Keratinocyte (primary cell): Measurements from ENCODE around the gene ATXN2. TPM values are rescaled to one million over a fixed set of nuclear protein-coding genes. Genes with fewer than 3 reads are reported as not detected.
"Not testable (repeated sequence)": the region's sequence is repeated elsewhere in the genome, so short reads cannot be mapped to it uniquely, and the experiment has no call there.

Experiments used
- DNase-seq: peaks from one replicate; pipeline ENCODE4 v3.0.0-alpha.2; 2011; ENCODE audit warnings: low read depth, missing footprints, low spot score
- FAIRE-seq: peaks from 2 replicates; lab custom pipeline; 2011; peaks lifted over from hg19 to GRCh38; lab: Jason Lieb, UNC
- H2AFZ ChIP-seq: 2 replicates; pipeline ENCODE4 v1.6.0; 2012; ENCODE audit warnings: low read length, control low read depth, inconsistent platforms; ENCODE audit not compliant: control insufficient read depth
- H3K27ac ChIP-seq: 2 replicates; pipeline ENCODE4 v1.5.1; 2011; ENCODE audit warnings: low read length; ENCODE audit not compliant: control insufficient read depth, insufficient read depth
- H3K27me3 ChIP-seq: 3 replicates; pipeline ENCODE4 v1.6.0; 2011; ENCODE audit warnings: low read length; ENCODE audit not compliant: control insufficient read depth, insufficient read depth; ENCODE audit errors: extremely low read depth
- H3K36me3 ChIP-seq, 2 experiments: 2 replicates in 1 of 2; 3 replicates in 1 of 2; pipeline ENCODE4 v1.5.1; 2011; ENCODE audit warnings: low read length in 2 of 2, mild to moderate bottlenecking in 1 of 2; ENCODE audit not compliant: control insufficient read depth in 2 of 2, insufficient read depth in 2 of 2; ENCODE audit errors: extremely low read depth in 1 of 2
- H3K4me1 ChIP-seq: 3 replicates; pipeline ENCODE4 v1.5.1; 2011; ENCODE audit warnings: low read length; ENCODE audit not compliant: control insufficient read depth, insufficient read depth; ENCODE audit errors: extremely low read depth
- H3K4me2 ChIP-seq: 3 replicates; pipeline ENCODE4 v1.6.0; 2011; ENCODE audit warnings: low read depth, low read length; ENCODE audit not compliant: control insufficient read depth, insufficient read depth; ENCODE audit errors: extremely low read depth
- H3K4me3 ChIP-seq, 3 experiments: fragments of 200-600 bp in 1 of 3; sonication (generic) in 1 of 3; 2 replicates in 2 of 3; 3 replicates in 1 of 3; pipeline ENCODE4 v1.5.1; 2011 to 2016; ENCODE audit warnings: low read length in 3 of 3, mild to moderate bottlenecking in 3 of 3, control low read depth in 2 of 3, inconsistent platforms in 1 of 3, low read depth in 1 of 3, mixed read lengths in 1 of 3, mixed run types in 1 of 3, moderate library complexity in 1 of 3; ENCODE audit not compliant: control insufficient read depth in 2 of 3, insufficient read depth in 2 of 3; ENCODE audit errors: extremely low read depth in 1 of 3
- H3K79me2 ChIP-seq: 2 replicates; pipeline ENCODE4 v1.6.0; 2012; ENCODE audit warnings: low read length; ENCODE audit not compliant: control insufficient read depth, insufficient read depth
- H3K9ac ChIP-seq: 3 replicates; pipeline ENCODE4 v1.6.0; 2011; ENCODE audit warnings: low read length; ENCODE audit not compliant: control insufficient read depth, insufficient read depth; ENCODE audit errors: extremely low read depth
- H3K9me1 ChIP-seq: 3 replicates; pipeline ENCODE4 v1.6.0; 2011; ENCODE audit warnings: low read length; ENCODE audit not compliant: control insufficient read depth, insufficient read depth; ENCODE audit errors: extremely low read depth
- H3K9me3 ChIP-seq: 2 replicates; pipeline ENCODE4 v1.5.1; 2012; ENCODE audit warnings: low read depth, low read length; ENCODE audit not compliant: control insufficient read depth
- H4K20me1 ChIP-seq: 3 replicates; pipeline ENCODE4 v1.6.0; 2011; ENCODE audit warnings: low read length; ENCODE audit not compliant: control insufficient read depth, insufficient read depth; ENCODE audit errors: extremely low read depth
- EZH2 ChIP-seq: IDR thresholded peaks from one replicate; pipeline ENCODE4 v1.6.1; 2012; ENCODE audit warnings: inconsistent platforms, mild to moderate bottlenecking, low read length, moderate library complexity
- dilution Hi-C: fragments of 300-500 bp; cut with MboI; formaldehyde crosslinking; loops from one replicate; pipeline ENCODE4 v1.7.0; 2020; ENCODE audit warnings: low sequenced_read_pairs; ENCODE audit not compliant: extremely low pct_ligation_motif_present
- polyA plus RNA-seq, 5 experiments: library from polyadenylated mRNA; depleted of rRNA in 3 of 5; stranded (reverse) in 3 of 5; stranded (forward) in 1 of 5; unstranded in 1 of 5; fragments of >200 nt; gene quantifications; 1 replicate in 1 of 5; 2 replicates in 3 of 5; 3 replicates in 1 of 5; pipeline versions ENCODE4 v1.2.1 to v1.2.3, GENCODE V29; 2011 to 2012; ENCODE audit warnings: missing spikeins in 2 of 5, low read depth in 1 of 5, low replicate concordance in 1 of 5
- TF ChIP-seq, protein P1 (sequence below), 3 experiments: IDR thresholded peaks in 1 of 3; conservative IDR thresholded peaks in 1 of 3; optimal IDR thresholded peaks in 1 of 3; 2 replicates in 2 of 3; 3 replicates in 1 of 3; pipeline versions ENCODE3 to v1.5.1; 2011; ENCODE audit warnings: low read length in 3 of 3, mild to moderate bottlenecking in 3 of 3, moderate library complexity in 2 of 3, control low read depth in 1 of 3, inconsistent platforms in 1 of 3; ENCODE audit not compliant: insufficient read depth in 2 of 3; ENCODE audit errors: extremely low read depth in 1 of 3

The ATXN2 gene
- polyA plus RNA-seq, 1 donor (not counting 4 experiments of a cell fraction or from before 2014, with no cell fraction given): 19.6 TPM

DNA sequence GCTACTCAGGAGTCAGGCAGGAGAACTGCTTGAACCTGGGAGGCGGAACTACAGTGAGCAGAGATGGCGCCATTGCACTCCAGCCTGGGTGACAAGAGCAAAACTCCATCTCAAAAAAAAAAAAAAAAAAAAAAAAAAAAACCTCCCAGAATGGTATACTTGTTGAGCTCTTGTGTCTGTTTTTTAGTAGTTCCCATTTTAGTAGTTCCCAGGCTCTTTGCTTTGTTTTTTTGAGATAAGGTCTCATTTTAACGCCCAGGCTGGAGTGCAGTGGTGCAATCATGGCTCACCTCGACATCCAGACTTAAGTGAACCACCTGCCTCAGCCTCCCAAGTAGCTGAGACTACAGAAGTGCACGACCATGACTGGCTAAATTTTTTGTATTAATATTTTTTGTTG, 13.4 kb downstream of the ATXN2 start:
- dilution Hi-C loops: no loop called here
- Histone ChIP-seq H3K4me2 (no peak overlapping the region), H3K4me3 (no peak overlapping the region), H3K9me1 (no peaks in the 10 kb centered on the region), H4K20me1 (peaks cover 4% of the 10 kb centered on the region), H2AFZ (no peak overlapping the region), H3K27me3 (no peaks in the 10 kb centered on the region), H3K79me2 (peaks cover 96% of the 10 kb centered on the region), H3K9ac (no peak overlapping the region), H3K9me3 (no peaks in the 10 kb centered on the region), H3K27ac (no peak overlapping the region), H3K4me1 (no peaks in the 10 kb centered on the region), H3K36me3 (no peaks in the 10 kb centered on the region)
- TF ChIP-seq, protein P1, sequence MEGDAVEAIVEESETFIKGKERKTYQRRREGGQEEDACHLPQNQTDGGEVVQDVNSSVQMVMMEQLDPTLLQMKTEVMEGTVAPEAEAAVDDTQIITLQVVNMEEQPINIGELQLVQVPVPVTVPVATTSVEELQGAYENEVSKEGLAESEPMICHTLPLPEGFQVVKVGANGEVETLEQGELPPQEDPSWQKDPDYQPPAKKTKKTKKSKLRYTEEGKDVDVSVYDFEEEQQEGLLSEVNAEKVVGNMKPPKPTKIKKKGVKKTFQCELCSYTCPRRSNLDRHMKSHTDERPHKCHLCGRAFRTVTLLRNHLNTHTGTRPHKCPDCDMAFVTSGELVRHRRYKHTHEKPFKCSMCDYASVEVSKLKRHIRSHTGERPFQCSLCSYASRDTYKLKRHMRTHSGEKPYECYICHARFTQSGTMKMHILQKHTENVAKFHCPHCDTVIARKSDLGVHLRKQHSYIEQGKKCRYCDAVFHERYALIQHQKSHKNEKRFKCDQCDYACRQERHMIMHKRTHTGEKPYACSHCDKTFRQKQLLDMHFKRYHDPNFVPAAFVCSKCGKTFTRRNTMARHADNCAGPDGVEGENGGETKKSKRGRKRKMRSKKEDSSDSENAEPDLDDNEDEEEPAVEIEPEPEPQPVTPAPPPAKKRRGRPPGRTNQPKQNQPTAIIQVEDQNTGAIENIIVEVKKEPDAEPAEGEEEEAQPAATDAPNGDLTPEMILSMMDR (optimal IDR thresholded peaks at IDR 0.05 in 1 of 3, IDR thresholded peaks at IDR 0.05 in 1 of 3, conservative IDR thresholded peaks at IDR 0.05 in 1 of 3; ENCODE audit: extremely low read depth in 1 of 3, insufficient read depth in 2 of 3, low read length in 3 of 3): no peak
- no peak for TF ChIP-seq EZH2
- DNase-seq (no peak), FAIRE-seq (no peak)

DNA sequence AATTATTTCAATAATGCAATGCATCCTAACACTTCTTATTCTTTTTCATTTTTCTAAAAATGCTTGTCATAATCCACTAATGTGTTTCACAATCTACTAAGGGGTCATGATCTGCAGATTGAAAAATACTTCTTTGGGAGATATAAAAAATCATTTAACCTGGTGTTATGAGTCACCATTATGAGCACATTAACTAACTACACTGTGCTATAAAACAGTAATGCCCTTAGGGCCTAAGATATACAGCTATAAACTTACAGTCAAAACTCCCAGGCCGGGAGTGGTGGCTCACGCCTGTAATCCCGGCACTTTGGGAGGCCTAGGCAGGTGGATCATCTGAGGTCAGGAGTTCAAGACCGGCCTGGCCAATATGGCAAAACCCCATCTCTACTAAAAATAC, 14.2 kb downstream of the ATXN2 start:
- no peak for TF ChIP-seq EZH2
- TF ChIP-seq, protein P1 (optimal IDR thresholded peaks at IDR 0.05 in 1 of 3, IDR thresholded peaks at IDR 0.05 in 1 of 3, conservative IDR thresholded peaks at IDR 0.05 in 1 of 3; ENCODE audit: extremely low read depth in 1 of 3, insufficient read depth in 2 of 3, low read length in 3 of 3): no peak
- no peak overlapping the region for H3K27ac ChIP-seq
- DNase-seq (no peak), FAIRE-seq (no peak)
- H3K27me3 ChIP-seq: no peaks in the 10 kb centered on the region
- dilution Hi-C loops: no loop called here
- peaks cover 2% of the 10 kb centered on the region for H4K20me1 ChIP-seq
- H3K36me3 ChIP-seq: peaks cover 0 to 2% of the 10 kb centered on the region in 2 experiments
- no peak overlapping the region for H2AFZ ChIP-seq
- no peaks in the 10 kb centered on the region for H3K4me1 ChIP-seq
- peaks cover 95% of the 10 kb centered on the region for H3K79me2 ChIP-seq
- no peaks in the 10 kb centered on the region for H3K9me3 ChIP-seq
- H3K9me1 ChIP-seq: no peaks in the 10 kb centered on the region
- H3K9ac ChIP-seq: no peak overlapping the region
- H3K4me3 ChIP-seq: no peak overlapping the region
- no peak overlapping the region for H3K4me2 ChIP-seq

DNA sequence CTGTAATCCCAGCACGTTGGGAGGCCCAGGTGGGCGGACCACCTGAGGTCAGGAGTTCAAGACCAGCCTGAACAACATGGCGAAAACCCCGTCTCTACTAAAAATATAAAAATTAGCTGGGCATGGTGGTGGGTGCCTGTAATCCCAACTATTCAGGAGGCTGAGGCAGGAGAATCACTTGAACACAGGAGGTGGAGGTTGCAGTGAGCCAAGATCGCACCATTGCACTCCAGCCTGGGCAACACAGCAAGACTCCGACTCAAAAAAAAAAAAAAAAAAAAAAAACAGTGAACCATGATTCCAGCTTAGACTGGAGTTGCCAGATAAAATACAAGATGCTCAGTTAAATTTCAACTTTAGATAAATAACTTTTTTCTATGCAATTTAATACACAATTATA, 15.6 kb downstream of the ATXN2 start:
- H3K79me2 ChIP-seq: peaks cover 93% of the 10 kb centered on the region
- H3K4me3 ChIP-seq, H3K9ac ChIP-seq, H3K36me3 ChIP-seq, H2AFZ ChIP-seq, DNase-seq, H3K27me3 ChIP-seq, H3K27ac ChIP-seq, H3K9me1 ChIP-seq, H3K9me3 ChIP-seq, FAIRE-seq, dilution Hi-C loops, H3K4me1 ChIP-seq, H4K20me1 ChIP-seq, H3K4me2 ChIP-seq: not testable (repeated sequence)
